DLD1 (cell line): ENCODE results near the gene STARD13.

Experiments
- in situ Hi-C: cut with HindIII; loops from 2 replicates; pipeline ENCODE4 v1.10.0; 2017; ENCODE audit warnings: low sequenced_read_pairs

STARD13 gene

GRCh38 chr13:33229446-33230177, 55.9 kb downstream of the STARD13 start:
- in situ Hi-C loops, result no loop called here

GRCh38 chr13:33228648-33229445, 56.7 kb downstream of the STARD13 start:
- in situ Hi-C loops, result no loop called here

- in situ Hi-C loops, result no loop called here
Observed at GRCh38 chr13:33227927-33228647, 57.5 kb downstream of the STARD13 start.

- in situ Hi-C loops, result no loop called here
Observed at GRCh38 chr13:33224686-33225085, 60.9 kb downstream of the STARD13 start.

GRCh38 chr13:33224191-33224590, 61.4 kb downstream of the STARD13 start:
- in situ Hi-C loops, result no loop called here

- in situ Hi-C loops, result no loop called here
Observed at GRCh38 chr13:33219926-33220325, 65.6 kb downstream of the STARD13 start.

GRCh38 chr13:33218426-33218825, 67.1 kb downstream of the STARD13 start:
- in situ Hi-C loops, result no loop called here

- in situ Hi-C loops, result no loop called here
Observed at GRCh38 chr13:33218020-33218419, 67.5 kb downstream of the STARD13 start.

GRCh38 chr13:33217256-33217655, 68.3 kb downstream of the STARD13 start:
- in situ Hi-C loops, result no loop called here

GRCh38 chr13:33213797-33214196, 71.8 kb downstream of the STARD13 start:
- in situ Hi-C loops, result no loop called here

GRCh38 chr13:33213024-33213768, 72.4 kb downstream of the STARD13 start:
- in situ Hi-C loops, result no loop called here

GRCh38 chr13:33212396-33212795, 73.2 kb downstream of the STARD13 start:
- in situ Hi-C loops, result no loop called here

GRCh38 chr13:33210090-33210489, 75.5 kb downstream of the STARD13 start:
- in situ Hi-C loops, result no loop called here

GRCh38 chr13:33208290-33209220, 77.0 kb downstream of the STARD13 start:
- in situ Hi-C loops, result no loop called here

GRCh38 chr13:33207615-33207961, 78.0 kb downstream of the STARD13 start:
- in situ Hi-C loops, result no loop called here

GRCh38 chr13:33206945-33207614, 78.5 kb downstream of the STARD13 start:
- in situ Hi-C loops, result no loop called here

- in situ Hi-C loops, result no loop called here
Observed at GRCh38 chr13:33206425-33206824, 79.1 kb downstream of the STARD13 start.

- in situ Hi-C loops, result no loop called here
Observed at GRCh38 chr13:33205804-33206221, 79.7 kb downstream of the STARD13 start.

- in situ Hi-C loops, result no loop called here
Observed at GRCh38 chr13:33205224-33205623, 80.3 kb downstream of the STARD13 start.
